ENCODE data around the gene ATP5PD.
"Not testable (repeated sequence)": the region's sequence is repeated elsewhere in the genome, so short reads cannot be mapped to it uniquely, and the experiment has no call there.

Gene ATP5PD

DNA sequence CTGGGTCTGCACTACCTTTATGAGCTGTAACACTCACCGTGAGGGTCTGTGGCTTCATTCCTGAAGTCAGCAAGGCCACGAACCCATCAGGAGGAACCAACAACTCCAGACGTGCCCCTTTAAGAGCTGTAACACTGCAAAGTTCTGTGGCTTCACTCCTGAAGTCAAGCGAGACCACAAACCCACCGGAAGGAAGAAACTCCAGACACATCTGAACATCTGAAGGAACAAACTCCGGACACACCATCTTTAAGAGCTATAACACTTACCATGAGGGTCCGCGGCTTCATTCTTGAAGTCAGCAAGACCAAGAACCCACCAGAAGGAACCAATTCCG lies 21.4 kb downstream of the ATP5PD start:
- not testable (repeated sequence) for DNase-seq (ENCODE audit: low spot score); FAIRE-seq

GRCh38 chr17:75024686-75025397 lies 21.9 kb downstream of the ATP5PD start:
- DNase-seq (ENCODE audit: low spot score) (no peak), FAIRE-seq (no peak)

GRCh38 chr17:75020331-75021110 lies 26.2 kb downstream of the ATP5PD start:
- FAIRE-seq (no peak), DNase-seq (ENCODE audit: low spot score) (no peak)

GRCh38 chr17:75019710-75020109 lies 27.1 kb downstream of the ATP5PD start:
- no peak for FAIRE-seq
- DNase-seq (ENCODE audit: low spot score), result no peak

- no peak for DNase-seq (ENCODE audit: low spot score)
- no peak for FAIRE-seq
Observed at GRCh38 chr17:75019146-75019545, 27.6 kb downstream of the ATP5PD start.

DNA sequence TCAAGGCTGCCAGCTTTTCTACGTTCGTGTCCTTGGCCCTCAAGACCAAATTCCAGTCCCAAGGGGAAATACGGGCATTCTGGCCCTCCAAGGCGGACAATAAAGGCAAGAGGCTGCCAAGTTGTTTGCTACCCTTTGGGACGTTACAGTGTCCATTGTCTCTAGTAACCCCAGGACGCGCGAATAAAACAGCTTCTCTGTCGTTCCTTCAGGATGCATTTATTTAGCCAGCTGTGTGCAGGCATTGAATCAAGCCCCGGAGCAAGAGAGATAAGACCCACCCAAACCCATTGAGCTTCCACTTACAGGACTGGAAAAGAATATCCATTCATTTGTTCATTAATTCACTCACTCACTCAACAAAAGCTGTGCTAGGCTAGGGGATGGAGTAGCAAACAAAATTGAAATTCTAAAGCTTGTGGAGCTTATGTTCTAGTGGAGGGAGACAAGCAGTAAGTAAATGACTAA lies 33.6 kb downstream of the ATP5PD start:
- DNase-seq (ENCODE audit: low spot score) (no peak), FAIRE-seq (no peak)

GRCh38 chr17:75012346-75013091 lies 34.2 kb downstream of the ATP5PD start, which contains the start of gene MRPL58:
Gene MRPL58 (plus strand): TSS chr17:75012670. CDS start chr17:75012687, 17 bp downstream.
- DNase-seq (ENCODE audit: low spot score) (peak; percentile 96), FAIRE-seq (no peak)

GRCh38 chr17:75012096-75012345 lies 34.7 kb downstream of the ATP5PD start:
- no peak for FAIRE-seq

GRCh38 chr17:75011401-75012095 lies 35.2 kb downstream of the ATP5PD start:
- no peak for FAIRE-seq
- DNase-seq (ENCODE audit: low spot score), result no peak

More at GRCh38 chr17:75012096-75012345, 34.7 kb downstream of the ATP5PD start:
- DNase-seq (ENCODE audit: low spot score), result no peak

DNA sequence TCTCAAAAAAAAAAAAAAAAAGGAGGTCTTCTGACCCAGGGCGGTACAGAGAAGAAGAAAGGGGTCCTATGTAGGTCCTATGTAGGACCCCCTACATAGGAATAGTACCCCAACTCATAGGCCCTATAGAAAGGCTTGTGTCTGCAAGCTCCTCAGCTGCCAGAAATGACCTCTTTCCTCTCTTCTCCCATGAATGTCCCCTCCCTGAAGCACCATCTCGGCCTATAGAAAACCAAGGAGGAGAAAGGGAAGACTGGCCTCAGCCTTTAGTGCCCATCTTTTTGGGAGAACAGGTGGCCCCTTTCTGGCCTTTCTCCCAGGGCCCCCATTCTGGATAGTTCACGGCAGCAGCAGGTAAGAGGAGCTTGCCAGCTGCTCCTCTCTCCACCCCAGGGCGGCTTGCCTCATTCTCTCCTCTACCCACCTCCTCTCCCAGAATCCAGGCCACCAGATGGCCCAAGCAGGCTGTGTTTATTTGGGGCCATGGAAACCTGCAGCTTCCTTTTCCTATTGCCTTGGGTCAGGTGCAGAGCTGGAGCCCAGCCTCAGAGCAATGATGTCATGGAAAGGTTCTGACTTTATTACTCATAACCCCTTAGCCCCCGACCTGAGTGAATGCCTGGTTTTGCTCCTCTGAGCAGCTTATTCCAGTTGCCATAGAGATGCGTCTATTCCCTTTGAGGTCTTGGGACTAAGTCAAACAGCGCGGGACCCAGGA lies 35.9 kb downstream of the ATP5PD start:
- DNase-seq (ENCODE audit: low spot score), result peak; percentile 39
- no peak for FAIRE-seq

DNA sequence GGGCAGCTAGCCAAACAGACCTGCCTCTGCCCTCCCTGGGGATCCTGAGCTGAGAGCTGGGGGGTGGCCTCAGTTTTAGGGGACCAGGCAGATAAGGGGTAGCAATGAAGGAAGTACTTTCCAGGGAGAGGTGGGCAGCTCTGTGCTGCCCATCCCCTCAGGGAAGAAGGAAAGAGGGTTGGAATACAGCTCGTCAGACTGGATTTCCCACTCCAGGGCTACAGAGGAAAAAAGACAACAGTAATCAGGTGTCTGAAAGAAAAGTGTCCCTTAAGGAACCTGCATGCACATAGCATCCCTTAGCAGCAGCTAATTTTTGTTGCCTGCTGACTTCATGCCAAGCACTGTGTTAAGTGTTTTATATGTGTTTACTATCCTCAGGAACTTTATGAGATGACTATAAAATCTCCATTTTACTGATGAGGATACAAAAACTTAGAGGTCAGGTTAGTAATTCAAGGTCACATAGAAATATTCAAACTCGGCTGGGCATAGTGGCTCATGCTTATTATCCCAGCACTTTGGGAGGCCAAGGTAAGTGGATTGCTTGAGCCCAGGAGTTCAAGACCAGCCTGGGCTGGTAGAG lies 37.5 kb downstream of the ATP5PD start:
- FAIRE-seq, result no peak
- no peak for DNase-seq (ENCODE audit: low spot score)

GRCh38 chr17:75008373-75008772 lies 38.4 kb downstream of the ATP5PD start:
- DNase-seq (ENCODE audit: low spot score), result no peak
- no peak for FAIRE-seq

- no peak for DNase-seq (ENCODE audit: low spot score)
- FAIRE-seq, result peak; percentile 32
Observed at GRCh38 chr17:75006653-75007052, 40.1 kb downstream of the ATP5PD start.

- not testable (repeated sequence) for FAIRE-seq; DNase-seq (ENCODE audit: low spot score)
Observed at GRCh38 chr17:75006084-75006483, 40.7 kb downstream of the ATP5PD start.

- DNase-seq (ENCODE audit: low spot score), result no peak
- no peak for FAIRE-seq
Observed at GRCh38 chr17:75005291-75005690, 41.5 kb downstream of the ATP5PD start.

DNA sequence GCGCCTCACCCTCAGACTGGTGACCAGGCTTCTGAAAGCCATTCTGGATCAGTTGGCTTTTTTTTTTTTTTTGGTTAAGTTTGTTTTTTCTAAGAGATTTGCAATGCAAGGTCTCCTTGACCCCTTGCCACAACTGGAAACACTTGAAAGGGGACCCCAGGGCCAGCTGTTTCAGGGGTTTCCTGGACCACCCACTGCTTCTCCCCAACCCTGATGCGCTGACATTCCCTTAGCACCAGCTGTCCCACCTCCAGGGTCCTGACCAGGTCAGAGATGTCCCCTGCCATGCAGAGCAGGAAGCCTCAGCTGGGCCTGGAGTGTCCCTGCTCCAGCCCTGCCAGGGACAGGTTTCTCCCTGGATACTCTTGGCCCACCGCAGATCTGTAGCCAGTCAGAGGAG lies 42.4 kb downstream of the ATP5PD start:
- no peak for DNase-seq (ENCODE audit: low spot score)

GRCh38 chr17:75003957-75004355 lies 42.8 kb downstream of the ATP5PD start:
- no peak for FAIRE-seq
- no peak for DNase-seq (ENCODE audit: low spot score)

More for the DNA sequence above, 42.4 kb downstream of the ATP5PD start:
- FAIRE-seq, result no peak

GRCh38 chr17:75003070-75003956 lies 43.5 kb downstream of the ATP5PD start:
- DNase-seq (ENCODE audit: low spot score) (no peak), FAIRE-seq (no peak)
